SIG-M5 treated with dmso at 0.1 percent for 504 hours (cell line): ENCODE results near the gene OLA1.

ENCODE experiments used
- DNase-seq: peaks from one replicate; lab custom pipeline; 2025; ENCODE audit not compliant: unreplicated experiment; lab: John Stamatoyannopoulos, UW

OLA1 gene

GRCh38 chr2:174122185-174122584 lies 126.1 kb downstream of the OLA1 start:
- no peak for DNase-seq

GRCh38 chr2:174121612-174122011 lies 126.7 kb downstream of the OLA1 start:
- no peak for DNase-seq

- DNase-seq: no peak
Measured at GRCh38 chr2:174121175-174121574, 127.2 kb downstream of the OLA1 start.

GRCh38 chr2:174120346-174120745 lies 128.0 kb downstream of the OLA1 start:
- DNase-seq: no peak

GRCh38 chr2:174117951-174118930 lies 130.1 kb downstream of the OLA1 start:
- DNase-seq: no peak

GRCh38 chr2:174112073-174112472 lies 136.3 kb downstream of the OLA1 start:
- DNase-seq: peak; percentile 90

- no peak for DNase-seq
Measured at GRCh38 chr2:174108579-174108978, 139.8 kb downstream of the OLA1 start.

GRCh38 chr2:174106736-174107135 lies 141.6 kb downstream of the OLA1 start:
- DNase-seq: no peak

GRCh38 chr2:174094542-174094941 lies 153.8 kb downstream of the OLA1 start:
- DNase-seq: peak; percentile 9

GRCh38 chr2:174090476-174090875 lies 157.9 kb downstream of the OLA1 start:
- DNase-seq: no peak

- no peak for DNase-seq
Measured at GRCh38 chr2:174088706-174089460, 159.4 kb downstream of the OLA1 start.

GRCh38 chr2:174086708-174087107 lies 161.6 kb downstream of the OLA1 start:
- DNase-seq: no peak

- DNase-seq: no peak
Measured at GRCh38 chr2:174085781-174086180, 162.6 kb downstream of the OLA1 start.

GRCh38 chr2:174083843-174084458 lies 164.4 kb downstream of the OLA1 start:
- no peak for DNase-seq

- DNase-seq: no peak
Measured at GRCh38 chr2:174080672-174081121, 167.6 kb downstream of the OLA1 start.

GRCh38 chr2:174078275-174078674 lies 170.1 kb downstream of the OLA1 start:
- no peak for DNase-seq

- no peak for DNase-seq
Measured at GRCh38 chr2:174076975-174077374, 171.4 kb downstream of the OLA1 start.

GRCh38 chr2:174076040-174076439 lies 172.3 kb downstream of the OLA1 start:
- peak; percentile 25 for DNase-seq

- DNase-seq: no peak
Measured at GRCh38 chr2:174074831-174075230, 173.5 kb downstream of the OLA1 start.

GRCh38 chr2:174072857-174073256 lies 175.5 kb downstream of the OLA1 start:
- DNase-seq: no peak

GRCh38 chr2:174072069-174072468 lies 176.3 kb downstream of the OLA1 start:
- DNase-seq: peak; percentile 73
